Measurements from ENCODE around the gene PNPLA7. TPM values are rescaled to one million over a fixed set of nuclear protein-coding genes. Genes with fewer than 3 reads are reported as not detected.

Gene PNPLA7
- total RNA-seq, 3 donors from 2014 or later (not counting 1 experiment from before 2014, with no cell fraction given) = 4.3 to 6.4 (median 4.9) TPM

DNA sequence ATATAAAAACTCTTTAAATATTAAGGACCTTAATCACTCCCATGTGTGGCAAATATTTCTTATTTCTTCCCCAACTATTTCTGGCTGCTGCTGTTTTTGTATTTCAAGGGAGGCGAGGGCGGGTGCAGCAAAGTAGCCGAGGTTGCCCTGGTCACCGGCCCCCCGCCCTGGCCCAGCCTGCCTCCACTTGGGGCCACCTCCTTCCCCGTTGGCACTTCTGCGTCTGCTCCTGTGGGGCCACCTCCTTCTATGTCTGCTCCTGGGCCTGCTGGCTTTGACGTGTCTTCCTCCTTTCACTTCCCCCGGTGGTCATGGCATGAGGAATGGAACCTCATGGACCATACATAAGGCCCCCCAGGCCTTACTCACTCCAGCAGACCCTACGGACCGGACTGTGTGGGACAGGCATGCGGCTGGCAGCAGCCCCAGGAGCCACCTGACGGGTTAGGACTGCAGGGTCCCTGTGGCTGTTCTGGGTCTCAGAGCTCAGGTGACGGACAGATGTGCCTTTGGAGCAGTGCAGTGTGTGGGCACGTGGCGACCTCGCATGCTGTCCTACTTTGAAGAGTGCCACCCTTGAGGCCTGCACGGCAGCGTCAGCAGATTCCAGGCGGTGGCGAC is 103.2 kb downstream of the PNPLA7 start:
- Mint-ChIP-seq H3K9me3 (no peaks in the 10 kb centered on the region), H3K27ac (peak overlapping the region in 1 of 2 donors; percentile 37), H3K4me1 (peaks cover 13 to 37% of the 10 kb centered on the region in 2 donors), H3K4me3 (no peak overlapping the region), H3K36me3 (no peaks in the 10 kb centered on the region), H3K27me3 (ENCODE audit: low read depth in 2 of 2) (peaks cover 3 to 8% of the 10 kb centered on the region in 2 donors)
- Histone ChIP-seq H3K36me3 (ENCODE audit: control insufficient read depth, insufficient read depth, low read length) (no peaks in the 10 kb centered on the region), H3K4me3 (ENCODE audit: low read length) (no peak overlapping the region), H3K27me3 (ENCODE audit: control insufficient read depth, insufficient read depth, low read length) (peaks cover 4% of the 10 kb centered on the region), H3K9me3 (ENCODE audit: control insufficient read depth, insufficient read depth, low read length) (no peaks in the 10 kb centered on the region), H3K4me1 (ENCODE audit: control insufficient read depth, insufficient read depth, low read length) (peaks cover 46% of the 10 kb centered on the region), H3K27ac (ENCODE audit: low read length) (no peak overlapping the region)
- intact Hi-C loops (cut with micrococcal nuclease) = no loop called here
- ATAC-seq (no peak), DNase-seq (peak in 1 of 2 donors; percentile 30)
- no peak for TF ChIP-seq CTCF (IDR thresholded peaks at IDR 0.05)
- 75% methylated on average over 21 of the region's 21 CpGs for WGBS (ENCODE audit: insufficient coverage)

- ATAC-seq = no peak
- Mint-ChIP-seq H3K36me3 (no peaks in the 10 kb centered on the region), H3K4me3 (no peak overlapping the region), H3K27ac (peak overlapping the region in 1 of 2 donors; percentile 53), H3K4me1 (peaks cover 16 to 31% of the 10 kb centered on the region in 2 donors), H3K9me3 (no peaks in the 10 kb centered on the region), H3K27me3 (ENCODE audit: low read depth in 2 of 2) (peaks cover 7 to 10% of the 10 kb centered on the region in 2 donors)
- Histone ChIP-seq H3K9me3 (ENCODE audit: control insufficient read depth, insufficient read depth, low read length) (no peaks in the 10 kb centered on the region), H3K36me3 (ENCODE audit: control insufficient read depth, insufficient read depth, low read length) (no peaks in the 10 kb centered on the region), H3K4me1 (ENCODE audit: control insufficient read depth, insufficient read depth, low read length) (peaks cover 44% of the 10 kb centered on the region), H3K27ac (ENCODE audit: low read length) (no peak overlapping the region), H3K4me3 (ENCODE audit: low read length) (no peak overlapping the region), H3K27me3 (ENCODE audit: control insufficient read depth, insufficient read depth, low read length) (peaks cover 6% of the 10 kb centered on the region)
- no peak for DNase-seq
- WGBS (ENCODE audit: insufficient coverage) = 75% methylated on average over 19 of the region's 19 CpGs
- no peak for TF ChIP-seq CTCF (IDR thresholded peaks at IDR 0.05)
- intact Hi-C loops (cut with micrococcal nuclease) = loop anchor here (1.0 kb wide), 1 partner anchor 23 kb away; the partner anchor contains the start of genes EXD3 and NOXA1
Observed at GRCh38 chr9:137445930-137446431, 104.2 kb downstream of the PNPLA7 start.

DNA sequence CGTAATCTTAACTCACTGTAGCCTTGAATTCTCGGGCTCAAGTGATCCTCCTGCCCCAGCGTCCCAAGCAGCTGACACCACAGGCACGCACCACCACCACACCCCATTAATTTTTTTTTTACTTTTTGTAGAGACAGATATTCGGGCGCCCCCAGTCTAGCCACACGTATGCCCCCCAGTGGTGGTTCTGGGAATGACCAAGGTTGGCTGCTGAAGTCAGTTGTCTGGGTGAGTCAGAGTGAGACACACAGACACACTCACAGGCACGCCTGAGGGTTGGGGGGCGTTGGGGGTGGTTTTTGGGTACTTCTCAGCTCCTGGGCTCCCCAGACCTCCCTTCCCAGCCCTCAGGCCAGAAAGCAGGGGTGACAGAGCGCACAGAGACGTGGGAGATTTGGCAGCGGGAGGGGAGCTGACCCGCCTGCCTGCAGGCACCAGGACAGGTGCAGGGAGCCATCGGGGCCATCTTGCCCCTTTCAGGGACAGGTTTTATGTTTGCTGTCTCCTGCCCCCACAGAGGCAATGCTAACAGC is 104.9 kb downstream of the PNPLA7 start:
- no peak overlapping the region for H3K4me3 ChIP-seq (ENCODE audit: low read length)
- ATAC-seq (peak; percentile 79 to 91 (median 87)), DNase-seq (peak; percentile 83 to 91)
- peaks cover 37% of the 10 kb centered on the region for H3K4me1 ChIP-seq (ENCODE audit: control insufficient read depth, insufficient read depth, low read length)
- intact Hi-C loops (cut with micrococcal nuclease) = loop anchor here (1.0 kb wide), 1 partner anchor 22 kb away; the partner anchor contains the start of genes EXD3 and NOXA1
- H3K27ac Mint-ChIP-seq = peak overlapping the region in 1 of 2 donors; percentile 53
- H3K4me1 Mint-ChIP-seq = peaks cover 16 to 26% of the 10 kb centered on the region in 2 donors
- no peaks in the 10 kb centered on the region for H3K36me3 Mint-ChIP-seq
- H3K27me3 Mint-ChIP-seq (ENCODE audit: low read depth in 2 of 2) = peaks cover 7 to 10% of the 10 kb centered on the region in 2 donors
- TF ChIP-seq CTCF (IDR thresholded peaks at IDR 0.05) = peak; percentile 79
- no peaks in the 10 kb centered on the region for H3K9me3 ChIP-seq (ENCODE audit: control insufficient read depth, insufficient read depth, low read length)
- H3K36me3 ChIP-seq (ENCODE audit: control insufficient read depth, insufficient read depth, low read length) = no peaks in the 10 kb centered on the region
- H3K27ac ChIP-seq (ENCODE audit: low read length) = no peak overlapping the region
- H3K27me3 ChIP-seq (ENCODE audit: control insufficient read depth, insufficient read depth, low read length) = peaks cover 6% of the 10 kb centered on the region
- 28% methylated on average over 13 of the region's 14 CpGs for WGBS (ENCODE audit: insufficient coverage)
- no peaks in the 10 kb centered on the region for H3K9me3 Mint-ChIP-seq
- H3K4me3 Mint-ChIP-seq = peak overlapping the region; percentile 5
